ENCODE measurements around the gene INTS11. TPM values are rescaled to one million over a fixed set of nuclear protein-coding genes. Genes with fewer than 3 reads are reported as not detected.

The INTS11 gene
- polyA plus RNA-seq, 1 donor: 87.7 TPM

- DNase-seq: no peak
Measured at GRCh38 chr1:1312450-1313314, 11.8 kb downstream of the INTS11 start.

- DNase-seq: no peak
Measured at GRCh38 chr1:1311107-1312104, 13.1 kb downstream of the INTS11 start.

GRCh38 chr1:1310476-1311053 lies 13.9 kb downstream of the INTS11 start:
- DNase-seq: no peak

- DNase-seq: no peak
Measured at GRCh38 chr1:1310109-1310385, 14.4 kb downstream of the INTS11 start.

GRCh38 chr1:1309251-1310108 lies 15.0 kb downstream of the INTS11 start:
- DNase-seq: no peak

GRCh38 chr1:1308756-1309250 lies 15.7 kb downstream of the INTS11 start:
- DNase-seq: no peak

GRCh38 chr1:1307923-1308755 lies 16.3 kb downstream of the INTS11 start, which contains the start of the genes ACAP3 and PUSL1:
Gene ACAP3, minus strand, starts transcription at chr1:1307930. Its CDS starts 115 bp downstream, at chr1:1307815.
Gene PUSL1, plus strand, starts transcription at chr1:1308597. Its CDS starts 47 bp downstream, at chr1:1308644.
- DNase-seq: peak; percentile 93

GRCh38 chr1:1307261-1307922 lies 17.1 kb downstream of the INTS11 start:
- no peak for DNase-seq

- no peak for DNase-seq
Measured at GRCh38 chr1:1306661-1307260, 17.7 kb downstream of the INTS11 start.

GRCh38 chr1:1306070-1306660 lies 18.3 kb downstream of the INTS11 start:
- no peak for DNase-seq

GRCh38 chr1:1305300-1306069 lies 19.0 kb downstream of the INTS11 start:
- DNase-seq: peak; percentile 59

- DNase-seq: peak; percentile 49
Measured at GRCh38 chr1:1304331-1305299, 19.8 kb downstream of the INTS11 start.

- DNase-seq: no peak
Measured at GRCh38 chr1:1303736-1304135, 20.7 kb downstream of the INTS11 start.

GRCh38 chr1:1302951-1303509 lies 21.4 kb downstream of the INTS11 start:
- DNase-seq: no peak

GRCh38 chr1:1302006-1302430 lies 22.4 kb downstream of the INTS11 start:
- DNase-seq: no peak

GRCh38 chr1:1300352-1300739 lies 24.1 kb downstream of the INTS11 start:
- no peak for DNase-seq
